Naive B cell (primary cell): ENCODE data around the gene ADGRG1. TPM values are rescaled to one million over a fixed set of nuclear protein-coding genes. Genes with fewer than 3 reads are reported as not detected.

Experiments
- ATAC-seq, 2 donors: fragments of 150-1000 bp; cut with Tn5 transposase; 2 replicates each; pipeline ENCODE4 v1.10.0; 2021; ENCODE audit warnings: low read depth in 2 of 2, mild to moderate bottlenecking in 2 of 2, moderate library complexity in 2 of 2
- DNase-seq: peaks from one replicate; pipeline ENCODE4 v3.0.0; 2022
- H3K27ac Mint-ChIP-seq, 6 donors: one replicate each; pipeline ENCODE4 v1.8.0; 2020 to 2022; ENCODE audit warnings: mild to moderate bottlenecking in 6 of 6, mixed read lengths in 6 of 6, moderate library complexity in 5 of 6, inconsistent platforms in 2 of 6
- H3K27me3 Mint-ChIP-seq, 3 donors: one replicate each; pipeline ENCODE4 v1.8.0; 2021 to 2022; ENCODE audit warnings: mixed read lengths in 3 of 3, mild to moderate bottlenecking in 1 of 3
- H3K36me3 Mint-ChIP-seq, 2 donors: one replicate each; pipeline ENCODE4 v1.8.0; 2020 to 2022; ENCODE audit warnings: mixed read lengths in 2 of 2, inconsistent platforms in 1 of 2, mild to moderate bottlenecking in 1 of 2
- H3K4me1 Mint-ChIP-seq, 3 donors: one replicate each; pipeline ENCODE4 v1.8.0; 2020 to 2022; ENCODE audit warnings: mixed read lengths in 3 of 3, inconsistent platforms in 1 of 3, mild to moderate bottlenecking in 1 of 3, moderate library complexity in 1 of 3
- H3K4me3 Mint-ChIP-seq, 8 donors: one replicate each; pipeline ENCODE4 v1.8.0; 2020 to 2022; ENCODE audit warnings: mild to moderate bottlenecking in 8 of 8, mixed read lengths in 8 of 8, moderate library complexity in 8 of 8, inconsistent platforms in 2 of 8
- H3K9me3 Mint-ChIP-seq, 7 donors: one replicate each; pipeline ENCODE4 v1.8.0; 2020 to 2022; ENCODE audit warnings: mixed read lengths in 7 of 7, mild to moderate bottlenecking in 5 of 7, inconsistent platforms in 2 of 7, moderate library complexity in 1 of 7
- polyA plus RNA-seq, 6 donors: library from polyadenylated mRNA; unstranded; fragments of 300-500 nt; fragmentation: Illumina TruSeq; gene quantifications; one replicate each; pipeline ENCODE4 v1.2.3, GENCODE V29; 2021; ENCODE audit warnings: low read depth in 6 of 6

Gene ADGRG1
- polyA plus RNA-seq, 6 donors from 2014 or later, result 0.17 to 0.72 (median 0.65) TPM; not detected in 1

DNA sequence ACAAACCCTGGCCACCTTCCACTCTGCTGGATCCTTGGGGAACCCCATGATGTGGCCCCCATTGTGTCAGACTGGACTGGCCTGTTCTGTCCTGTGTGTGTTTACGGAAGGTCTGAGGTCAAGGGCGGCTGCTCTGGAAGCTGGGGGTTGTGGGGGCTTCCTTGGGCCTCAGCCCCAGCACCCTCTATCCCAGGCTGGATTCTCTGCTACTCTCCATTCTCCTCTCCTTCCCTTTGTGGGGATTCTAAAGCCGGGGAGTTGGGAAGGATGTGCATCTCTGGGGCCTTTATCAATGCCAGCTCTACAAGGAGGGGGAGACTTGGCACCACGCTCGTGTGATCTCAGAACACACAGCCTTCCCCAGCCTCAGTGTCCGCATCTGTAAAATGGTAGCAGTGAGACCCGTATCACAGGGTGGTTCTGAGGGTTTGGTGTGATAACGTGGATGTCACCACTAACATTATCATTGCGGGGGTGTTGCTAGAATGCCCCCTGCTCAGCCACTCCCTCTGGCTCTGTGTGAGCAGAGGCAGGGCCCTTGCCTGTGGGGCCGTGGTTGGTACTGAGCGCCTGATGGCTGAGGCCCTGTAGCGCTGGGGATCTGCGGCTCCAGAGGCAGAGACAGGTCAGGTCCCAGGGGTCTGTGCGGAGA, 18.1 kb downstream of the ADGRG1 start:
- DNase-seq (no peak), ATAC-seq (peak; percentile 23 to 26)
- no peaks in the 10 kb centered on the region for H3K27me3 Mint-ChIP-seq
- H3K4me1 Mint-ChIP-seq, result peaks cover 25 to 34% (median 28%) of the 10 kb centered on the region in 3 donors
- no peak overlapping the region for H3K4me3 Mint-ChIP-seq
- H3K9me3 Mint-ChIP-seq, result no peaks in the 10 kb centered on the region
- H3K27ac Mint-ChIP-seq, result peak overlapping the region in 1 of 6 donors; percentile 73
- no peaks in the 10 kb centered on the region for H3K36me3 Mint-ChIP-seq

DNA sequence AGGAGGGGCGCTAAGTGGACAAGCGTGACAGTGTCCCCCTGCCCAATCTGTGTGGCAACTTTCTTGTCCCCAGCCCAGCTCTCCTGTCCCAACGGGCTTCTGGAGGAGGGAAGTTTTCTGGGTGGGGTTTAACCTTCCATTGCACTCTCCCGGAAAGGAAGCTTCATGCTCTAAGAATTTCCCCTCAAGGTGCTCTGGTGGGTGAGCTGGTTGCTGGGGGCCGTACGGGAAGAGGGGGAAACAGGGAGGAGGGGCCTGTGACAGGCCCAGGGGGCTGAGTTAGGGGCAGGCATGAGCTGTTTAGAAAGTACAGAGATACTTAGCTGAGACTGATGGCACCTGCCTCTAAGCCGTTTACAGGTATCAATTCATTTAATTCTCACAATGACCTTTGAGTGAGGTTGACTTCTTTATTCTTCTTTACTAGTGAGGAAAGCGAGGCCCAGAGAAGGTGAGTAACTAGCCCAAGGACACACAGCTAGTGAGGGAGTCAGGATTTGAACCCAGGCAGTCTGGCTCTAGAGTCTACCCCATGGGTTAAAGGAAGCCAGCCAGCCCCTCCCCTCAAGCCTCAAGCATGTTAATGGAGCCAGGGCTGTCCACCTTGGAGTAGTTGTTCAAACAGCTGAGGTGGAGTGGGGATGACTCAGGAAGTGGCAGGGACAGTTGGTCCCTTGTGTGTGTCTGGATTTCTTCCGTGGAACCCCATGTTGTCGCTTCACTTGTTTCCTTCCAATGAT, 18.9 kb downstream of the ADGRG1 start:
- no peak for ATAC-seq
- H3K36me3 Mint-ChIP-seq, result no peaks in the 10 kb centered on the region
- peak overlapping the region in 5 of 6 donors; percentile 59 to 89 (median 75) for H3K27ac Mint-ChIP-seq
- no peak for DNase-seq
- H3K4me1 Mint-ChIP-seq, result peaks cover 28 to 34% (median 31%) of the 10 kb centered on the region in 3 donors
- no peaks in the 10 kb centered on the region for H3K27me3 Mint-ChIP-seq
- H3K9me3 Mint-ChIP-seq, result no peaks in the 10 kb centered on the region
- peak overlapping the region in 2 of 8 donors; percentile 28 to 35 for H3K4me3 Mint-ChIP-seq

DNA sequence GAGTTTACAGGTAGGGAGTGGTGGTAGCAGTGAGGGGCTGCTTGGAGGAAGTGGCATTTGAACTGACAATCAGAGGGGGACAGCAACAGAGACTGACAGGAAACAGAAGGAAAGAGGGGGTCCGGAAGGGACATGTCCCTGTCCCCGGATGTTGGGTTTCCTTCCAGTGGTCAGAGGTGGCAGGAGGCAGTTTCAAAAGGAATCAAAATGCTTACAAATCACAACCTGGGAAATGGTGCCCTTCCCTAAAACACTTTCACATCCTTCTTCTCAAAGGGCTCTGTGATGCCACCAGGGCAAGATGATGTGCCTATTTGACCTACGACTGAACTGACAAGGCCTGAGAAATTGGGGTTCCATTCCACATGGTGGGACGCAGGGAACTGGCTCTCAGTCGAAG, 19.7 kb downstream of the ADGRG1 start:
- ATAC-seq (peak; percentile 76 to 77), DNase-seq (peak; percentile 51)
- H3K27ac Mint-ChIP-seq, result peak overlapping the region in 5 of 6 donors; percentile 48 to 92 (median 59)
- H3K4me1 Mint-ChIP-seq, result peaks cover 28 to 34% (median 31%) of the 10 kb centered on the region in 3 donors
- no peaks in the 10 kb centered on the region for H3K27me3 Mint-ChIP-seq
- no peaks in the 10 kb centered on the region for H3K9me3 Mint-ChIP-seq
- peak overlapping the region in 5 of 8 donors; percentile 4 to 79 (median 21) for H3K4me3 Mint-ChIP-seq
- no peaks in the 10 kb centered on the region for H3K36me3 Mint-ChIP-seq

DNA sequence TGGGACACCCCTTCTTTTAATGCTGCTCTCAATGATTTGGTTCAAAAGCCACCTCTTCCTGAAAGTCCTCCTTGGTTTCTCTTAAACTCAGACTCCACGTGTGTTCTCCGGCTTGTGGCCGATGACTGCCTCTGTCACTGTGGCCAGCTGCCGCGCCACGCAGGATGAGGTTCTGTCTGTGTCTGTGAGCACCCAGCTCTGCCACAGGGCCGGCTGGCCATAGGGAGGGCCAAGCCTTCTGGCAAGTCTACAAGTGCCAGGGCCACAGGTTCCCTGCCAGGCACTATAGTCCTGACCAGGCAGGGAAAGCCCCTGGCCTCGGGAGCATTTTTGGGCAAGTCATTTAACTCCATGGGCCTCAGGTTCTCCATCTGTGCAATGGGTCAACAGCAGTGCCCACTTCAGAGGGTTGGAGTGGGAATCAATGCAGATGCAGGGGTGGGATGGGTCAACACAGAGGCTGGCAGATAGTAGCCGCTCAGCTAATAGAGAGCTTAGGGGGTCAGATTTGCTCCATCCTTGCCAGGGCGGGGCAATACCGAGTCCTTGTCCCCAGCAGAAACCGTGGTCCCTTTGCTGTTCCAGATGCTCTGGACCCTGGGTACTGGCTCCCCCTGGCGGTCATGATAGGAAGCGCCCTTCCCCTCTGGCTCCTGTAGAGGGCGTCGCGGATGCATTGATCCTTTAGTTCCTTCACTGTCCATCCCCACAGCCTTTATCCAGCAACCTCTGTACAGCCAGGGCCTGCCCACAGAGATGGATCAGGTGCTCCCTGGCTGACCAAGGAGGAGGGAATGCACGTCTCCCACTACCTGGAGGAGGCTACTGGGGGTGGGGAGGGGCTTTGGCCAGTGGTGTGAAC, 20.4 kb downstream of the ADGRG1 start:
- Mint-ChIP-seq H3K27me3 (peaks cover 0 to 5% (median 0%) of the 10 kb centered on the region in 3 donors), H3K4me3 (peak overlapping the region in 3 of 8 donors; percentile 39 to 59 (median 46)), H3K4me1 (peaks cover 28 to 34% (median 31%) of the 10 kb centered on the region in 3 donors), H3K36me3 (no peaks in the 10 kb centered on the region), H3K9me3 (no peaks in the 10 kb centered on the region), H3K27ac (peak overlapping the region in 3 of 6 donors; percentile 34 to 90 (median 48))
- peak; percentile 52 to 56 for ATAC-seq
- peak; percentile 66 for DNase-seq

DNA sequence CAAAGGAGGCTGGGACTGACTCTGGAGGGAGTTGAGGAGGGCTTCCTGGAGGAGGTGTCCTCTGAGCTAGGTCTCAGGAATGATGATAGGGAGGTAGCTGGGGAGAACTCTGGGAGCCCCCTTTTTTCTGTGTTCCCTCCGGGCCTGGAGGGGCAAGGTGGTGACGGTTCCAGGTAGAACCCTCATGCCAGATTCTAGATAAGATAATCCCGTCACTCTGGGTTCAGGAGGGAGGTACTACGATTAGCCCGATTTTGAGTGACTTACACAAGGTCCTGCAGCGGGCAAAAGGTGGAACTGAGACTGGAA, 21.0 kb downstream of the ADGRG1 start:
- ATAC-seq (no peak), DNase-seq (no peak)
- H3K36me3 Mint-ChIP-seq, result no peaks in the 10 kb centered on the region
- peak overlapping the region in 1 of 6 donors; percentile 47 for H3K27ac Mint-ChIP-seq
- peaks cover 28 to 34% (median 31%) of the 10 kb centered on the region in 3 donors for H3K4me1 Mint-ChIP-seq
- H3K27me3 Mint-ChIP-seq, result peaks cover 0 to 7% (median 0%) of the 10 kb centered on the region in 3 donors
- H3K4me3 Mint-ChIP-seq, result peak overlapping the region in 1 of 8 donors; percentile 3
- no peaks in the 10 kb centered on the region for H3K9me3 Mint-ChIP-seq

DNA sequence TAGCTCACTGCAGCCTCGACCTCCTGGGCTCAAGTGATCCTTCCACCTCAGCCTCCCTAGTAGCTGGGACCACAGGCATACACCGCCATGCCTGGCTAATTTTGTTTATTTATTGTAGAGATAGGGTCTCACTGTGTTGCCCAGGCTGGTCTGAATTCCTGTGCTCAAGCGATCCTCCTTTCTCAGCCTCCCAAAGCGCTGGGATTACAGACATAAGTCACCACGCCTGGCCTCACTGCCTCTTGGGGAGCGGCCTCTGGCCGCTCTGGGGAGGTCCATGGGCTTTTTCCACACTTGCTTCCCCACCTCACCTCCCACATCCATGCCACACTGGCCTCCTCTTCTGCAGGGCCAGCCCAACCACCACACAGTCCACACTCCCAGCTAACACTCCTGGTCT, 21.4 kb downstream of the ADGRG1 start:
- Mint-ChIP-seq H3K36me3 (no peaks in the 10 kb centered on the region), H3K4me3 (no peak overlapping the region), H3K27me3 (peaks cover 0 to 7% (median 0%) of the 10 kb centered on the region in 3 donors), H3K9me3 (no peaks in the 10 kb centered on the region), H3K27ac (no peak overlapping the region), H3K4me1 (peaks cover 28 to 34% (median 31%) of the 10 kb centered on the region in 3 donors)
- ATAC-seq (no peak), DNase-seq (no peak)

DNA sequence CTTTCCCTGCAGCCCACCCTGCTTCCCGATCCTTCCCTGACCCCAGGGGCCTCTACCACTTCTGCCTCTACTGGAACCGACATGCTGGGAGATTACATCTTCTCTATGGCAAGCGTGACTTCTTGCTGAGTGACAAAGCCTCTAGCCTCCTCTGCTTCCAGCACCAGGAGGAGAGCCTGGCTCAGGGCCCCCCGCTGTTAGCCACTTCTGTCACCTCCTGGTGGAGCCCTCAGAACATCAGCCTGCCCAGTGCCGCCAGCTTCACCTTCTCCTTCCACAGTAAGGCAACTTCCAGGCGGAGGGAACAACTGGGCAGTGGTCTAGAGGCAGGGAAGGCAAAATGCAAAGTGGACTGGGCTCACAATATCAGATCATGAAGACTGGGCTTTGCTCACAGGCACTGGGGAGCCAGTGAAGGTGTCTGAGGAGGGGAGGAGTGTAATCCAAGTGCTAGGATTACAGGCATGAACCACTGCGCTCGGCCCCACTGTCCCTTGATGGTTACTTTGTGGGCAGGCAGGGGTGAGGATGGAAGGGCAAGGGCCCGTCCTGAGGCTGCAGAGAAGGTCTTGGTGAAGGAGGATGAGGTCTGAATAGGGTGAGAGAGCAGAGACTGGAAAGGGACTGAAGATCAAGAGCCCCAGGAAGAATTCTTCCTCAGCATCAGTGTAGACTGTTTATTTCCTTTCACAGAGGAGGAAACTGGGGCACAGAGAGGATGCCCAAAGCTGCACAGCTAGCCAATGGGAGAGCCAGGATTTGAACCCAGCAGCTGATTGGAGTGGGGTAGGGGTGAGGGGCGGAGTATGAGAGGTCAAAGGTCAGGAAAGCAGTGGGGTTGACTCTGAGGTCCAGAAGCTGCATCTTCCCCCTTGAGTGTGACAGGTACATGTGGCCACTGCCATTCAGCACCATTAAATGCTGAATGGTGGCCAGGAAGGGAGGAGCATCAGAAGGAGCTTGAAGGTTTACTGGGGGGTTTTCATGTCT, 23.2 kb downstream of the ADGRG1 start:
- Mint-ChIP-seq H3K4me1 (peaks cover 24 to 27% (median 24%) of the 10 kb centered on the region in 3 donors), H3K27ac (no peak overlapping the region), H3K9me3 (no peaks in the 10 kb centered on the region), H3K36me3 (no peaks in the 10 kb centered on the region), H3K27me3 (peaks cover 0 to 7% (median 0%) of the 10 kb centered on the region in 3 donors), H3K4me3 (no peak overlapping the region)
- ATAC-seq (no peak), DNase-seq (no peak)

DNA sequence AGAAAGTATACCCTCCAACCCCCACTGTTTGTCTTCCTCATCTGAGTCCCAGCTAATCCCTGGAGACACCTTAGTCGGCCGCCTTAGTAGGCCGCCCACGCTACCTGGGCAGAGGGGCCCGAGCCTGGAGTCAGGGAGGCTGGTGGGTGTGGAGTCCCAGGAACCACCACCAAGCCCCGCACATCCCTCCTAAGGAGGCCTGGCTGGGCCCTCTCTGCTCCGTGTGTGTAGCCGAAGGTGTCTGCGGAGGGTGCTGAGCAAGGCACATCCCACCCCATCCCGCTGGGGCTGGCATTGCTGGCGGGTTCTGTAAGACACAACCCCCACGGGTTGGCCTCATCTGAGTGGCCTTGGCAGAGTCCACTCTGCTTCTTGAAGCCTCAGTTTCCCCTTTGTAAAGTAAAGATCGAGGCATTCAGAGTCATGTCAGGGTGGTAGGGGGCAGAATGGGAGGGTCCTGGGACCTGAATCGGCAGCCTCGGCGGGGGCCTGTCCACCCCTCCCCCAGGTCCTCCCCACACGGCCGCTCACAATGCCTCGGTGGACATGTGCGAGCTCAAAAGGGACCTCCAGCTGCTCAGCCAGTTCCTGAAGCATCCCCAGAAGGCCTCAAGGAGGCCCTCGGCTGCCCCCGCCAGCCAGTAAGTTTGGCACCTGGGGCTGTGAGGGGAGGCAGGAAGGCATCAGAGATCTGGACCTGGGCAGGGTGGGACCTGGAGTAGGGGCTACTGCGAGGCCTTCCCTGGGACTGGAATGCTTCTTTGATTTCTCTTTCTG, 24.5 kb downstream of the ADGRG1 start:
- Mint-ChIP-seq H3K4me3 (peak overlapping the region in 1 of 8 donors; percentile 9), H3K9me3 (no peaks in the 10 kb centered on the region), H3K27ac (peak overlapping the region in 1 of 6 donors; percentile 42), H3K4me1 (peaks cover 13 to 17% (median 13%) of the 10 kb centered on the region in 3 donors), H3K27me3 (peaks cover 0 to 7% (median 0%) of the 10 kb centered on the region in 3 donors), H3K36me3 (no peaks in the 10 kb centered on the region)
- DNase-seq (no peak), ATAC-seq (no peak)

DNA sequence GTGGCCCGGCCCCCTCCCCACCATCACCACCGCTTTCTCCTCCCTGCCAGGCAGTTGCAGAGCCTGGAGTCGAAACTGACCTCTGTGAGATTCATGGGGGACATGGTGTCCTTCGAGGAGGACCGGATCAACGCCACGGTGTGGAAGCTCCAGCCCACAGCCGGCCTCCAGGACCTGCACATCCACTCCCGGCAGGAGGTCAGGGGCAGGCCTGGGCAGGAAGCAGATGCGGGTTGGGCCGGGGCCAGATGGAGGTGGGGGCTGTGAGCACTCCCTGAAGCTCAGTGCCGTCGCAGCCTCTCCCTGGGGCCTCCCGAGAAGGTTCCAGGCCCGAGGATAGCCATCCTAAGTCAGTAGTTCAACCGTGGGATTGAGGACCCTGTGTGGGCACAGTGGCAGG, 25.5 kb downstream of the ADGRG1 start:
- H3K36me3 Mint-ChIP-seq, result no peaks in the 10 kb centered on the region
- H3K4me3 Mint-ChIP-seq, result no peak overlapping the region
- ATAC-seq (no peak), DNase-seq (no peak)
- peaks cover 0 to 7% (median 0%) of the 10 kb centered on the region in 3 donors for H3K27me3 Mint-ChIP-seq
- no peak overlapping the region for H3K27ac Mint-ChIP-seq
- peaks cover 4 to 6% (median 5%) of the 10 kb centered on the region in 3 donors for H3K4me1 Mint-ChIP-seq
- no peaks in the 10 kb centered on the region for H3K9me3 Mint-ChIP-seq

DNA sequence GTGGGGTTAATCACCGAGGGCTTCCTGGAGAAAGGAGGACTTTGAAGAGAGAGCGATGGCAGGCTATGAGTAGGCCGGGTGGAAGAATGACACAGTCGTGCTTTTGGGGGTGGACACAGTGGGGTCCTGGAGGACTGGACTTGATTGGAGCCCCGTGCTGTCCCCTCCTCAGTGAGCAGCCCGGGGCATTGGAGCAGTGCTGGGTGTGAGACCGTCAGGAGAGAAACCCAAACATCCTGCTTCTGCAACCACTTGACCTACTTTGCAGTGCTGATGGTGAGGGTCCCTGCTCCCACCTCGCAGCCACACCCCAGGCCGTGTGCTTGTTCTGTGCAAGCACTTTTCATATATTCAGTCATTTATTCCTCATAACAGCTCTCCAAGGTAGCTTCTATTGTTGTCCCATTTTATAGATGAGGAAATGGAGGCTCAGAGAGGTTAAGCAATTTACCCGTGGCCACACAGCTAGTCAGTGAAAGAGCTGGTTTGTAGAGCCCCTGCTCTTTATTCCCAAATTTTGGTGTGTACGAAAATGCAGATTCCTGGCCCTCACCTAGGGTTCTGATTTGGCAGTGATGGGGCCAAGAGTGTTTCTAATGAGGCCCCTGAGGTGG, 28.0 kb downstream of the ADGRG1 start:
- no peaks in the 10 kb centered on the region for H3K36me3 Mint-ChIP-seq
- ATAC-seq (no peak), DNase-seq (no peak)
- H3K9me3 Mint-ChIP-seq, result no peaks in the 10 kb centered on the region
- no peak overlapping the region for H3K4me3 Mint-ChIP-seq
- peaks cover 0 to 5% (median 0%) of the 10 kb centered on the region in 3 donors for H3K4me1 Mint-ChIP-seq
- peaks cover 0 to 7% (median 0%) of the 10 kb centered on the region in 3 donors for H3K27me3 Mint-ChIP-seq
- H3K27ac Mint-ChIP-seq, result no peak overlapping the region

DNA sequence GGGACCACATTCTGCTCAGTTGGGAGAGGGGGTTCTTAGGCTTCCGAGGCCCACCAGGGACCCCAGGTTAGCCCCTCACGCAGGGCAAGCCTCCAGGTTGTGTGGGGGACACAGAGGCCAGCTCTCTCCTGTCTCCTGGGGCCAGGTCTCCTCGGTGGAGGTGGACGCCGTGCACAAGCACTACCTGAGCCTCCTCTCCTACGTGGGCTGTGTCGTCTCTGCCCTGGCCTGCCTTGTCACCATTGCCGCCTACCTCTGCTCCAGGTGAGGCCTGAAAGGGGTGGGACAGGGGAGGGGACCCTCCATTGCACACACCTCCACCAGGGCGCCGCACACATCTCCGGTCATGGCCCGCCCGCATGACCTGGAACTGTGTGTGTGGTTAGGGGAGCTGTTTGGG, 28.8 kb downstream of the ADGRG1 start:
- H3K27ac Mint-ChIP-seq, result no peak overlapping the region
- peaks cover 0 to 7% (median 0%) of the 10 kb centered on the region in 3 donors for H3K27me3 Mint-ChIP-seq
- DNase-seq, result no peak
- H3K36me3 Mint-ChIP-seq, result no peaks in the 10 kb centered on the region
- no peak for ATAC-seq
- no peaks in the 10 kb centered on the region for H3K4me1 Mint-ChIP-seq
- no peak overlapping the region for H3K4me3 Mint-ChIP-seq
- peaks cover 0 to 2% (median 0%) of the 10 kb centered on the region in 7 donors for H3K9me3 Mint-ChIP-seq
